SH-SY5Y (cell line): ENCODE measurements around the gene PTPN3.

ENCODE experiments used
- GATA2 ChIP-seq: IDR thresholded peaks from 2 replicates; pipeline ENCODE4 v1.6.1; 2011; ENCODE audit warnings: mild to moderate bottlenecking, low read depth, low read length
- GATA3 ChIP-seq: IDR thresholded peaks from 2 replicates; pipeline ENCODE4 v1.6.1; 2011; ENCODE audit warnings: low read depth, mild to moderate bottlenecking, low read length, moderate library complexity

The PTPN3 gene

GRCh38 chr9:109437286-109437685 lies 60.8 kb downstream of the PTPN3 start:
- TF ChIP-seq GATA2 (no peak), GATA3 (no peak)

DNA sequence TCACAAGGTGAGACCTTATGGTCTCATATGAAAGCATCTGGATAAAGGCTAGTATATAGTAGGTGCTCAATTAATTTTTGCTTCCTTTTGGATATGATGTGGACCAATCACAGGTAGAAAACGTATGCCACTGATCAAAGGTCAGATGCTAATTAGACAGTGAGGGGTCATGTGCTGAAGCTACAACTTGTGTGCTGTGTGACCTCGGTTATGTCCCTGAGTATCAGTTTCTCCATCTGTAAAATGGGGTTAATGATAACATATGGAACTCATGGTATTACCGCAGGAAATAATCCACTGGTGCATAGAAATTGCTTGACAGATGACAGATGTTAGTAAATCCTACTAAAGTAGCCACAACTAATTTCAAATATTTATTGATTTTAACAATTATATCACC lies 62.0 kb downstream of the PTPN3 start:
- no peak for TF ChIP-seq GATA2
- no peak for TF ChIP-seq GATA3

DNA sequence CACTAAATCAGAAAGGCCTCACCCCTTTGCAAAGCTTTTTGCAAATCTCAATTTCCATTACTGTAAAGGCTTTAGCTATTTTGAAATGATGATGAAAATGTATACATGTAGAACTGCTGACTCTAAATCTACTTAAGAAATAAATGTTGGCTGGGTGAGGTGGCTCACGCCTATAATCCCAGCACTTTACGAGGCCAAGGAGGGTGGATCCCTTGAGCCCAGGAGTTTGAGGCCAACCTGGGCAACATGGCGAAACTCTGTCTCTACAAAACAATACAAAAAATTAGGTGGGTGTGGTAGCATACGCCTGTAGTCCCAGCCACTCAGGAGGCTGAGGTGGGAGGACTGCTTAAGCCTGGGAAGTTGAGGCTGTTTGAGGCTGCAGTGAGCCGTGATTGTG lies 64.6 kb downstream of the PTPN3 start:
- TF ChIP-seq GATA3: no peak
- no peak for TF ChIP-seq GATA2

GRCh38 chr9:109430231-109430630 lies 67.9 kb downstream of the PTPN3 start:
- TF ChIP-seq GATA3 (no peak), GATA2 (no peak)

DNA sequence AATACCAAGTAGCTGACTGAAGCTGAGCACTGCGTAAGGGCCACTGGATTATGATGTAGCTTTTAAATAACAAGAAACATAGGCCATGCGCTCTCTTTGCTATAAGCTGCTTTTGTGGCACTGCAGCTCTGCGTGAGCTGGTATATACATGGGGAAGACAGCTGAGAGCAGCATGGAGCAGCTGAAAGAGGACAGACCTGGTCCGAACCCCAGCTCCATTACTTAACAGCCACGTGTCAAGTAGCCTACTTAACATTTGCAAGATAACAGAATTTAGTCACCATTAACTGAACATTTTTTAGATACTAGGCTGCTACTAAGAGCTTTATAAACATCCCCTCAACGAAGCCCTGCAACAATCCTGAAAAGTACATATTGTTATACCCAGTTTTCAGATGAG lies 69.3 kb downstream of the PTPN3 start:
- no peak for TF ChIP-seq GATA2
- no peak for TF ChIP-seq GATA3

- TF ChIP-seq GATA2 (no peak), GATA3 (no peak)
These were observed 70.2 kb downstream of the PTPN3 start for GRCh38 chr9:109427886-109428285.

DNA sequence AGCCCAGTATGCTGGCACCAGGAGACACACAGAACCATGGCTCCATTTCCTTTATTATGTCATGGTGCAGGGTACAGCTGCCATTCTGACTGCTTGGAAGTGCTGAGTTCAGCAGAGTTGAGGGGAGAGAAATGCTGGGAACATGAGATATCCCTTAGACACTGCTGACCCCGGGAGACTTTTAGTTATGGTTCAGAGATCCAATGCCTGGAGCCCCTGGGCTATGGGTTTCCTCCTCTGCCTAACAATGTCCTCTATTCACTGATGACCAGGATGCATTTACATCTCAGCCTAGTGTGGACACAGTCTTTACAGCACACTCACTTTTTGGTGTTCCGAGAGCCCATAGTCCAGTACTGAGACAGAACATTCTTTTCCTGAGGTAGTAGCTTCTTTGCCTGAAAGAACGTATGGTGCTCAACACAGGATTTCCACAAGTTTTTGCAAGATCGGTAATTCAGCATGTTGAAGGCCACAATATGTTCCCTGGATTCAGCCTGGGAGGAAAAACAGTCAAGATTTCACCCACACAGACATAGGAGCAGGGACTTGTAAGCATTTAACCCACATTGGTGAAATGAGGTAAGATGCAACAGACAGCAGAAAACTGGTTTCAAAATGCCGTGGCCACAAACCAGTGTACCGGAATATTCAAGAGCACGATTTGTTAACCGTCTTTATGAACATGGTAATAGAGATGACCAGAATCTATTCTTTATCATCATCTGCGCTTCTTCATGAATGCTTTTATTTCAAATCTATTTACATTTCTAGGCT lies 71.3 kb downstream of the PTPN3 start:
- TF ChIP-seq GATA2: no peak
- TF ChIP-seq GATA3: no peak

DNA sequence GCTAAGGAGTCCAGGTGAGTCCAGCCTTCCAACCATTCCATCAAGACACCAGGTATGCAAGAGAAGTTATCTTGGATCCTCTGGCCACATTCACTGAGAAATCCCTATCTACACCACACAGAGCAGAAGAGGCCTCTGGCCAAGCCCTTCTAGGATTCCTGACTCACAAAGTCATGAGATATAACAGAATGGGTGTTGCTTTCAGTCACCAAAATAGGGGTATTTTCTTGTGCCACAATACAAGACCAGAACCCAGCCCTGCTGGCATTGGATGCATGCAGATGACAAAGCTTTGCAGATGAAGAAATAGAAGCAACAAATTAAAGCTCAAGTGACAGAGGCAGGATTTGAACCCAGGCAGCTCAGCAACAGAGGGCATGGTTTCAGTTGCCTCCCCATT lies 73.5 kb downstream of the PTPN3 start:
- TF ChIP-seq GATA2: no peak
- no peak for TF ChIP-seq GATA3

DNA sequence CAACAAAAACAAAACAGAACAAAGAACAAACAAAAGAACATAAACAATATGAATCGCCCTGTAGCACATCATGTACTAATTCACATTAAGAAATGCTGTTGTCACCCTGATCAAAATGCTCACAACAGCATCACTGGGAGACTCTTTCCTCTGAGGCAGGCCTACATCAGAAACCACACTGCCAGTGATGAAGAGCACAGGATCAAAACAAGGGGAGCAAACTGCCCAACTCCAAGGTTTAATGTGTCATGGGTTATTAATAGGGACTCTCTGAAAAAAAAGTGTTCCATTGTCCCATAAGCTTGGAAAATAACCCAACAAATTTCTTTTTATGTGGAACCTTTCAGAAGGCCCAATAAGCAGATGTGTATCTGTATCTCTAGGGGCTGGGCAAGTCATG lies 74.2 kb downstream of the PTPN3 start:
- no peak for TF ChIP-seq GATA2

DNA sequence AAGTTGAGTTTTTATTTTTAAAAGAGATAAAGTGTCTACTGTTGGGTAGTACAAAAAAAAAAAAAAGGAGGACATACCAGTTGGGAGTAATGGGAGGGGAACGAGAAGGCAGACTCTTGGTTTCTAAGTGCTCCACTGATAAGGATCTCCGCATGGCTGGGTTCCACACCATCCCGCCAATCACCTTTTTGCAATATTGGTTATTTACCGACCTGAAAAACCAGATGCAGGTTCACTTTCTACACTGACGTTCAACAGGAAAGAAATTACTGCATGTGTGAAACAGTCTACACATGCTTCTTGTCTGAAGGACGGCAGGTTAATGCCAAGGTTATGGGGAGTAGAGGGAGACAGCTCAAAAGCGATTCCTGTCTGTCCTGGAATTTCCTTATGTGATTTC lies 75.5 kb downstream of the PTPN3 start:
- TF ChIP-seq GATA2 (peak; percentile 42; the same call in 1 of the 2 replicates), GATA3 (no peak; the same call in 1 of the 2 replicates)

- TF ChIP-seq GATA2 (no peak), GATA3 (no peak)
These were observed 76.8 kb downstream of the PTPN3 start for GRCh38 chr9:109421026-109421970.

DNA sequence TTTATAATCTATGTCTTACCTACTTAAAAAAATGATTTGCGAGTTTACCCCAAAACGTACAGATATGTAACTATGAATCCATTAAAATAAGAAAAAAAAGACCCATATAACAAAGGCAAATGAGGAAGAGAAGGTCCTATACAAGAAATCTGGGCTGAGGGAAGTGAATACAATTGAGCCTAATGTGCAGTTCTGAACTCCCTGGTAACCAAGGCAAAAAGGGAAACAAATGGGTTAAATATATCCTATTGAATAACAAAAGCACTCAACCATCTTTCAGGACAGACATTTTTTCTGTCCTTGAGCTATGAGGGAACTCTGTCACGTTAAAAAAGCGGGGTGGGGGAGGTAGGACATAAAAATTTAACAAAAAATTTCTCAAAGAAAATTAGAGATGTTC lies 78.6 kb downstream of the PTPN3 start:
- TF ChIP-seq GATA2 (no peak), GATA3 (no peak)

DNA sequence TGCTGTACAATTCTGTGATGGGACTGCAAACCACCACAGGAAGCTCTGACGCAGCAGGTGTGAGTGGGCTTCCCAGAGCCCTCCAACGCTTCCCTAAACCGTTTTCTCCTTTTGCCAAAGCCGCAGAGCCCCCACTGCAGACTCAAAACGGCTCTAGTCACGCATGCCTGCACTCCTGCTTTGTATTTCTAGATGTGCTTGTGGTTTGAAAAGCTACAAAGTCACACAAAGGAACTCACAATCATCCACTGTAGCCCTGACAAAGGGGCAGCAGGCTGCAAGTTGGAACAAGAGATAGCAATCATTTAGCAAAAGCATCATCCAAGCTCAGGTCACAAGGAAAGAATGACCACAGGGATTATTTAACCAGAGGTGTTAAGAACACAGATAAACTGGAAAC lies 79.3 kb downstream of the PTPN3 start:
- TF ChIP-seq GATA2: peak; percentile 21; the same call in 1 of the 2 replicates
- TF ChIP-seq GATA3: no peak

DNA sequence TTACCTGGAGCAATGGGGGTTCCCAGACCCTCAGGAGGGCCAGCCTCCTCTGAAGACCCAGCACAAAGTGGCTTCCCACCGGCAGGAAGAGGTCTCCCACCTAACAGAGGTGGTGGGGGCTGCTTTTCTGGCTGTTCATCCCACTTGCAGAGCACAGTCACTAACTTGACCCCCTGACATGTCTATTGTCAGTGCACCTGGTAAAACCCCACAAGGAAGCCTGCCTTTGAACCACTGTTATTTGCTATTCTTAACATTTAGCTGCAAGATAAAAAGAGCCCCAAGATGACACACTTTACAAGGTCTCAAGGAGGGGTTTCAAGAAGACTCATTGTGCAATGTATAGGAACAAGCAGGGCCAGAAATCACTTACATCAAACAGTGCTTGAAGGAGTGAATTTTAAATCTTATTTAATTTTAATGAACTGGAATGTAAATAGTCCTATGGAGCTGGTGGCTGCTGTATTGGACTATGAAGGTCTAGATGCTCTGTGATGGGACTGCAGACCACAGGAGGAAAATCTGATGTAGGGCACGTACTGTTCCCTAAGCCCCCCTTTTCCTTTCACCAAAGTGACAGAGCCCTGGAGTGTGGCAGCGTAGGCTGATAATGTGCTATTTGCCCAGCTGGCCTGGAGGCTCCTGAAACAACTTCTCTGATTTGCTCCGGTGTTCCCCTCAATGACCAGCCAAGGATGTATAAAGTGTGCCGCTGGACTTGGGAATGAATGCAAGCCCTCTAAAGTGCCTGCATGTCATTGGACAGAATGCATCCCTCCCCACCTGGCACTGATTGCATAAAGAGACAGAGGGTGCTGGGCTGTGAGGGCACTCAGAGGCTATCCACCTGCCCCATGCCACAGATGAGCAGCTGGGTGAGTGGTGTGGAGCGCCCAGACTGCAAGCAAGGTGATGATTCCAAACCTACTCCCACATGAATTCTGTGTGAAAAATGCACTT lies 80.2 kb downstream of the PTPN3 start:
- TF ChIP-seq GATA3 (no peak), GATA2 (no peak)

- TF ChIP-seq GATA3 (no peak), GATA2 (no peak)
These were observed 81.1 kb downstream of the PTPN3 start for GRCh38 chr9:109417054-109417453.
